Measurements from ENCODE around the gene ZNF302. TPM values are rescaled to one million over a fixed set of nuclear protein-coding genes. Genes with fewer than 3 reads are reported as not detected.

Gene ZNF302
- polyA plus RNA-seq, 1 of the 3 experiments (the other 2 are of a cell fraction), result 14.3 TPM

DNA sequence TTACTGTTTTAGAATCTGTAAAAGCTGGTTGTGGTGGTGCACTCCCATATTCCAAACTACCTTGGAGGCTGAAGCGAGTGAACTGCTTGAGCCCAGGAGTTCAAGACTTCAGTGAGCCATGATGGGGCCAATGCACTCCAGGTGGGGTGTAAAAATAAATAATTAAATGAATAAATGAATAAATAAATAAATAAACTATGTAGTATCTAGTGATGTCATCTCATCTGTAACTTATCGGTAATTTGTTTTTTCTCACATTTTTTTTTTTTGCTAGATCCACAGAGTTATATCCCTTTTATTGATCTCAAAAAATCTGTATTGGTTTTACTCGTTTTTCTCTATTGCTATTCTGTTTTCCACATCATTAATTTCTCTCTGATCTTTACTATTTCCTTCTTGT lies 5.5 kb upstream of the ZNF302 start:
- Histone ChIP-seq H3K27ac (ENCODE audit: low read depth in 2 of 2, low read length in 1 of 2) (no peak overlapping the region), H3K9me3 (no peaks in the 10 kb centered on the region), H3K4me3 (ENCODE audit: low read depth in 2 of 2, low read length in 1 of 2) (no peak overlapping the region), H2AFZ (ENCODE audit: low read depth) (no peak overlapping the region), H3K79me2 (ENCODE audit: insufficient read depth) (no peaks in the 10 kb centered on the region), H3K9me2 (no peaks in the 10 kb centered on the region), H3K36me3 (replicated peaks in 1 of 2; ENCODE audit: control insufficient read depth in 1 of 2, insufficient read depth in 2 of 2, low read length in 1 of 2) (no peaks in the 10 kb centered on the region), H3K4me2 (no peak overlapping the region), H3F3A (replicated peaks; ENCODE audit: insufficient read depth) (no peaks in the 10 kb centered on the region), H3K27me3 (ENCODE audit: insufficient read depth) (no peaks in the 10 kb centered on the region), H3K9ac (no peak overlapping the region), H4K20me1 (ENCODE audit: insufficient read depth) (no peaks in the 10 kb centered on the region), H3K4me1 (ENCODE audit: control insufficient read depth in 1 of 2, insufficient read depth in 2 of 2, low read depth in 1 of 2, low read length in 1 of 2) (peaks cover 0 to 7% of the 10 kb centered on the region in 2 experiments; a peak in 2 of 4 replicates)
- TF ChIP-seq RCOR1 (IDR thresholded peaks at IDR 0.05; ENCODE audit: low read length) (no peak), SMC3 (IDR thresholded peaks at IDR 0.05; ENCODE audit: low read depth, low read length) (no peak), GABPA (IDR thresholded peaks at IDR 0.05; ENCODE audit: low read depth) (no peak), RFX5 (IDR thresholded peaks at IDR 0.05; ENCODE audit: low read length) (no peak), FOSL2 (IDR thresholded peaks at IDR 0.05; ENCODE audit: borderline replicate concordance, low read depth) (no peak)
- TF ChIP-seq, protein P1, sequence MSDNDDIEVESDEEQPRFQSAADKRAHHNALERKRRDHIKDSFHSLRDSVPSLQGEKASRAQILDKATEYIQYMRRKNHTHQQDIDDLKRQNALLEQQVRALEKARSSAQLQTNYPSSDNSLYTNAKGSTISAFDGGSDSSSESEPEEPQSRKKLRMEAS (IDR thresholded peaks at IDR 0.05; ENCODE audit: low read depth), result no peak
- WGBS (ENCODE audit: low lambda C conversion rate), result 65% methylated on average over 3 of the region's 3 CpGs
- no peak for DNase-seq
- ChIA-PET POLR2A (no interaction called here), CTCF (no interaction called here)

DNA sequence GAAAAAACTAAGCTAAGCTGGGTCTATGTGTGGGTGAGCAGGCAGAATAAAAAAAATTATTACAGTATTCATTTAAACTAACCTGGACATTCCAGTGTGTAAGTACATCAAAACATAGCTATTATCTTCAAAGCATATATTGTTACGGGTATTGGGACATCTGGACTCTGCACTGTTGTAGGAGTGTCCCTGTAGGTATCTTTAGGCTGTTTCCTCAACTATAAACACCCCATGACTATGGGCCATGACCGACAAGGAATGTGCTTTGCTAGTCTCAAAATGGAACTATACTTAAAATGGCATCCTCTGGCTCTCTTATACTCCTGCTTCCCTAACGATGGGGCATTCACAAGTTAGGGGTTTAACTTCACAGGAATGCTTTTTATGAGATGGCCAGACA lies 3.9 kb upstream of the ZNF302 start:
- TF ChIP-seq, protein P1 (IDR thresholded peaks at IDR 0.05; ENCODE audit: low read depth), result no peak
- TF ChIP-seq, protein P2, sequence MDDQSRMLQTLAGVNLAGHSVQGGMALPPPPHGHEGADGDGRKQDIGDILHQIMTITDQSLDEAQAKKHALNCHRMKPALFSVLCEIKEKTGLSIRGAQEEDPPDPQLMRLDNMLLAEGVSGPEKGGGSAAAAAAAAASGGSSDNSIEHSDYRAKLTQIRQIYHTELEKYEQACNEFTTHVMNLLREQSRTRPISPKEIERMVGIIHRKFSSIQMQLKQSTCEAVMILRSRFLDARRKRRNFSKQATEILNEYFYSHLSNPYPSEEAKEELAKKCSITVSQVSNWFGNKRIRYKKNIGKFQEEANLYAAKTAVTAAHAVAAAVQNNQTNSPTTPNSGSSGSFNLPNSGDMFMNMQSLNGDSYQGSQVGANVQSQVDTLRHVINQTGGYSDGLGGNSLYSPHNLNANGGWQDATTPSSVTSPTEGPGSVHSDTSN (IDR thresholded peaks at IDR 0.05), result no peak
- TF ChIP-seq FOSL2 (IDR thresholded peaks at IDR 0.05; ENCODE audit: borderline replicate concordance, low read depth), result no peak
- TF ChIP-seq, protein P3, sequence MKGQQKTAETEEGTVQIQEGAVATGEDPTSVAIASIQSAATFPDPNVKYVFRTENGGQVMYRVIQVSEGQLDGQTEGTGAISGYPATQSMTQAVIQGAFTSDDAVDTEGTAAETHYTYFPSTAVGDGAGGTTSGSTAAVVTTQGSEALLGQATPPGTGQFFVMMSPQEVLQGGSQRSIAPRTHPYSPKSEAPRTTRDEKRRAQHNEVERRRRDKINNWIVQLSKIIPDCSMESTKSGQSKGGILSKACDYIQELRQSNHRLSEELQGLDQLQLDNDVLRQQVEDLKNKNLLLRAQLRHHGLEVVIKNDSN (IDR thresholded peaks at IDR 0.05; ENCODE audit: borderline replicate concordance, low read depth), result no peak
- TF ChIP-seq, protein P4, sequence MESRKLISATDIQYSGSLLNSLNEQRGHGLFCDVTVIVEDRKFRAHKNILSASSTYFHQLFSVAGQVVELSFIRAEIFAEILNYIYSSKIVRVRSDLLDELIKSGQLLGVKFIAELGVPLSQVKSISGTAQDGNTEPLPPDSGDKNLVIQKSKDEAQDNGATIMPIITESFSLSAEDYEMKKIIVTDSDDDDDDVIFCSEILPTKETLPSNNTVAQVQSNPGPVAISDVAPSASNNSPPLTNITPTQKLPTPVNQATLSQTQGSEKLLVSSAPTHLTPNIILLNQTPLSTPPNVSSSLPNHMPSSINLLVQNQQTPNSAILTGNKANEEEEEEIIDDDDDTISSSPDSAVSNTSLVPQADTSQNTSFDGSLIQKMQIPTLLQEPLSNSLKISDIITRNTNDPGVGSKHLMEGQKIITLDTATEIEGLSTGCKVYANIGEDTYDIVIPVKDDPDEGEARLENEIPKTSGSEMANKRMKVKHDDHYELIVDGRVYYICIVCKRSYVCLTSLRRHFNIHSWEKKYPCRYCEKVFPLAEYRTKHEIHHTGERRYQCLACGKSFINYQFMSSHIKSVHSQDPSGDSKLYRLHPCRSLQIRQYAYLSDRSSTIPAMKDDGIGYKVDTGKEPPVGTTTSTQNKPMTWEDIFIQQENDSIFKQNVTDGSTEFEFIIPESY (IDR thresholded peaks at IDR 0.05; ENCODE audit: borderline replicate concordance, low read depth), result no peak
- TF ChIP-seq TCF12 (IDR thresholded peaks at IDR 0.05), result no peak
- no peak for TF ChIP-seq NRF1 (IDR thresholded peaks at IDR 0.05; ENCODE audit: low read depth, low read length)
- no peak for TF ChIP-seq TEAD4 (IDR thresholded peaks at IDR 0.05; ENCODE audit: borderline replicate concordance, insufficient read depth)
- TF ChIP-seq FOXM1 (IDR thresholded peaks at IDR 0.05; ENCODE audit: low read depth), result no peak
- TF ChIP-seq, protein P5, sequence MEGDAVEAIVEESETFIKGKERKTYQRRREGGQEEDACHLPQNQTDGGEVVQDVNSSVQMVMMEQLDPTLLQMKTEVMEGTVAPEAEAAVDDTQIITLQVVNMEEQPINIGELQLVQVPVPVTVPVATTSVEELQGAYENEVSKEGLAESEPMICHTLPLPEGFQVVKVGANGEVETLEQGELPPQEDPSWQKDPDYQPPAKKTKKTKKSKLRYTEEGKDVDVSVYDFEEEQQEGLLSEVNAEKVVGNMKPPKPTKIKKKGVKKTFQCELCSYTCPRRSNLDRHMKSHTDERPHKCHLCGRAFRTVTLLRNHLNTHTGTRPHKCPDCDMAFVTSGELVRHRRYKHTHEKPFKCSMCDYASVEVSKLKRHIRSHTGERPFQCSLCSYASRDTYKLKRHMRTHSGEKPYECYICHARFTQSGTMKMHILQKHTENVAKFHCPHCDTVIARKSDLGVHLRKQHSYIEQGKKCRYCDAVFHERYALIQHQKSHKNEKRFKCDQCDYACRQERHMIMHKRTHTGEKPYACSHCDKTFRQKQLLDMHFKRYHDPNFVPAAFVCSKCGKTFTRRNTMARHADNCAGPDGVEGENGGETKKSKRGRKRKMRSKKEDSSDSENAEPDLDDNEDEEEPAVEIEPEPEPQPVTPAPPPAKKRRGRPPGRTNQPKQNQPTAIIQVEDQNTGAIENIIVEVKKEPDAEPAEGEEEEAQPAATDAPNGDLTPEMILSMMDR (IDR thresholded peaks at IDR 0.05), result no peak
- no peak for TF ChIP-seq POLR2AphosphoS5 (IDR thresholded peaks at IDR 0.05; ENCODE audit: low read depth, low read length)
- Histone ChIP-seq H3K4me3 (ENCODE audit: low read depth in 2 of 2, low read length in 1 of 2) (no peak overlapping the region), H3K27ac (ENCODE audit: low read depth in 2 of 2, low read length in 1 of 2) (no peak overlapping the region), H3K79me2 (ENCODE audit: insufficient read depth) (peaks cover 3% of the 10 kb centered on the region; the same call in 1 of the 2 replicates), H4K20me1 (ENCODE audit: insufficient read depth) (no peaks in the 10 kb centered on the region), H3K36me3 (replicated peaks in 1 of 2; ENCODE audit: control insufficient read depth in 1 of 2, insufficient read depth in 2 of 2, low read length in 1 of 2) (peaks cover under 1 to 3% of the 10 kb centered on the region in 2 experiments), H3K4me2 (no peak overlapping the region), H3K4me1 (ENCODE audit: control insufficient read depth in 1 of 2, insufficient read depth in 2 of 2, low read depth in 1 of 2, low read length in 1 of 2) (peaks cover 0 to 7% of the 10 kb centered on the region in 2 experiments; a peak in 2 of 4 replicates), H3K9me2 (no peaks in the 10 kb centered on the region), H2AFZ (ENCODE audit: low read depth) (no peak overlapping the region), H3K9ac (no peak overlapping the region), H3K9me3 (no peaks in the 10 kb centered on the region), H3F3A (replicated peaks; ENCODE audit: insufficient read depth) (no peaks in the 10 kb centered on the region), H3K27me3 (ENCODE audit: insufficient read depth) (no peaks in the 10 kb centered on the region)
- ChIA-PET CTCF (interaction anchor here (0.8 to 2.0 kb wide), 2 partner anchors 34 to 98 kb away, joined by 4 to 10 read pairs; no protein-coding TSS in a partner anchor), POLR2A (no interaction called here)
- 12% methylated on average over 3 of the region's 3 CpGs for WGBS (ENCODE audit: low lambda C conversion rate)
- no peak for DNase-seq
